NCI-H2196 (cell line): ENCODE measurements around the gene ZNF431.
"Not testable (repeated sequence)": the region's sequence is repeated elsewhere in the genome, so short reads cannot be mapped to it uniquely, and the experiment has no call there.

ENCODE experiments used
- DNase-seq: peaks from one replicate; lab custom pipeline; 2025; ENCODE audit not compliant: unreplicated experiment; lab: John Stamatoyannopoulos, UW

ZNF431 gene

DNA sequence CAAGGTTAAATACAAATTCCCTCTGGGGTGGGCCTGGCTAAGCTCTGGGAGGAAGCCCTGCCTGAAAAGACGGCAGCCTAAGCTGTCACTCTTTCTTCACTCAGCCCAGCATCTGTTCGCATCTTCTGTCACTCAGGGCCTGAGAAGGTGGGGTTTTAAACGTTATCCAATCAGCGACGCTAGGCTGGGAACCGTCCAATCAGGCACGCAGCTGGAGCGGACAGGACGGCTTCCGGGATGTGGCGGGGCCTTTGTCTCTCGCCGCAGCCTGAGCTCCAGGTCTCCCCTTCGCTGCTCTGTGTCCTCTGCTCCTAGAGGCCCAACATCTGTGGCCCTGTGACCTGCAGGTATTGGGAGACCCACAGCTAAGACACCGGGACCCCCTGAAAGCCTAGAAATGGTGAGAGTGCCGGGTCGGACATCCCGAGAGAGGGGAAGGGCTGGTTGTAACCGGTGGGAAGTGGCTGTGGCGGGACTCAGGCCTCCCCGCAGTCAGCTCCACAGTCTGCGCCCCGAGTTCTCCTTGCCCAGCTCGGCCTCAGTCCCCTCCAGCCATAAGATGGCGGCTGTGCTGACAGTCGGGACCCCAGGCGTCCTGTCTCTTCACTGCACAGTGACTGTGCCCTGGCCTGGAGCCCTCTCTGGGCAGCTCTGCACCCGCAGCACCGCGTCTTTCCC is at the start of gene ZNF431:
TSS of gene ZNF431 (plus strand) at position 254 of the 678 bp plus-strand sequence. CDS start at position 398, 144 bp downstream.
- DNase-seq: peak; percentile 92

- no peak for DNase-seq
Measured at GRCh38 chr19:21092109-21092508, 49.7 kb upstream of the ZNF431 start.

DNA sequence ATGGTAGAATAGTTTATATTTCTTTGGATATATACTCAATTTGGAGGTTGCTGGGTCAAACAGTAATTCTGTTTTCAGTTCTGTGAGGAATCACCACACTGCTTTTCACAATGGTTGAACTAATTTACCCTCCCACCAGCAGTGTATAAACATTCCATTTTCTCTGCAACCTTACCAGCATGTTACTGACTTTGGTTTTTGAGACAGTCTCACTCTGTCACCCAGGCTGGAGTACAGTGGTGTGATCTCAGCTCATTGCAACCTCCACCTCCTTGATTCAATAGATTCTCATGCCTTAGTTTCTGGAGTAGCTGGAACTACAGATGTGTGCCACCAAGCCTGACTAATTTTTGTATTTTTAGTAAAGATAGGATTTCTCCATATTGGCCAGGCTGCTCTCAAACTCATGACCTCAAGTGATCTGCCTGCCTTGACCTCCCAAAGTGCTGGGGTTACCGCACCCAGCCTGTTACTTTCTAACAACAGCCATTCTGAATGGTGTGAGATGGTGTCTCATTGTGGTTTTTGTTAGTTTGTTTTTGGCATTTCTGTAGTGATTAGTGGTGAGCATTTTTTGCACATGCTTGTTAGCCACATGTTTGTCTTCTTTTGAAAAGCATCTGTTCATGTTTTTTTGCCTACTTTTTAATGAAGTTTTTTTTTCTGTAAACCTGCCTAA is 47.4 kb upstream of the ZNF431 start:
- no peak for DNase-seq

GRCh38 chr19:21098291-21098690 is 43.5 kb upstream of the ZNF431 start:
- DNase-seq: no peak

- DNase-seq: no peak
Measured at GRCh38 chr19:21101521-21102242, 40.2 kb upstream of the ZNF431 start.

GRCh38 chr19:21109116-21109515 is 32.7 kb upstream of the ZNF431 start:
- no peak for DNase-seq

DNA sequence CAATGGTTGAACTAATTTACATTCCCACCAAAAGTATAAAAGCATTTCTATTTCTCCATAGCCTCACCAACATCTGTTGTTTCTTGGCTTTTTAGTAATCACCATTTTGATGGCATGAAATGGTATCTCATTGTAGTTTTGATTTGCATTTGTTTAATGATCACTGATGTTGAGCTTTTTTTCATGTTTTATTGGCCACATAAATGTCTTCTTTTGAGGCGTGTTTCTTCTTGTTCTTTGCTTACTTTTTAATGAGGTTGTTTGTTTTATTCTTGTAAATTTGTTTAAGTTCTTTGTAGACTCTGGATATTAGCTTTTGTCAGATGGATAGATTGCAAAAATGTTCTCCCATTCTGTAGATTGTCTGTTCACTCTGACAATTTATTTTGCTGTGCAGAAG is 31.7 kb upstream of the ZNF431 start:
- no peak for DNase-seq

DNA sequence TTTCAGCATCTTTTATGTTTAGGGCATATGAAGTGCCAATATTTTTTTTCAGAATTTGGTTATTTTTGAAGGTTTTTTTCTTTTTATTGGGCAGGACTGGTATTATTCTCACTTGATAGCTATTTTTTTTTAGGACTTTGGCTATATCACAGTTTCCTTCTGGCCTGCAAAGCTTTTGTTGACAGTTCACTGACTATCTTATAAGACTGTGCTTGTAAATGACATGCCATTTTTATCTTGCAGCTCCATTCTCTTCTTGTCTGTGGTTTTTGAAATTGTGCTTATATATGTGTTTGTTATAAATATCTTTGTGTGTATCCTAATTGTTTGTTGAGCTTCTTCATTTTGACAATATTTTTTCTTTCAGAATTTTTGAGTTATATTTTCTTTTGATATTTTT is 26.4 kb upstream of the ZNF431 start:
- no peak for DNase-seq

DNA sequence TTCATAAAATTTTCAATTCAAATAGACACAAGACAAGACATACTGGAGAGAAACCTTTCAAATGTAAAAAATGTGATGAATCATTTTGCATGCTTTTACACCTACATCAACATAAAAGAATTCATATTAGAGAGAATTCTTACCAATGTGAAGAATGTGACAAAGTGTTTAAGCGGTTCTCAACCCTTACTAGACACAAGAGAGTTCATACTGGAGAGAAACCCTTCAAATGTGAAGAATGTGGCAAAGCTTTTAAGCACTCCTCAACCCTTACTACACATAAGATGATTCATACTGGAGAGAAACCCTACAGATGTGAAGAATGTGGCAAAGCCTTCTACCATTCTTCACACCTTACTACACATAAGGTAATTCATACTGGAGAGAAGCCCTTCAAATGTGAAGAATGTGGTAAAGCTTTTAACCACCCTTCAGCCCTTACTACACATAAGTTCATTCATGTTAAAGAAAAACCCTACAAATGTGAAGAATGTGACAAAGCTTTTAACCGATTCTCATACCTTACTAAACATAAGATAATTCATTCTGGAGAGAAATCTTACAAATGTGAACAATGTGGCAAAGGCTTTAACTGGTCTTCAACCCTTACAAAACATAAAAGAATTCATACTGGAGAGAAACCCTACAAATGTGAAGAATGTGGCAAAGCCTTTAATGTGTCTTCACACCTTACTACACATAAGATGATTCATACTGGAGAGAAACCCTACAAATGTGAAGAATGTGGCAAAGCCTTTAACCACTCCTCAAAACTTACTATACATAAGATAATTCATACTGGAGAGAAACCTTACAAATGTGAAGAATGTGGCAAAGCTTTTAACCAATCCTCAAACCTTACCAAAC is 24.6 kb upstream of the ZNF431 start:
- no peak for DNase-seq

DNA sequence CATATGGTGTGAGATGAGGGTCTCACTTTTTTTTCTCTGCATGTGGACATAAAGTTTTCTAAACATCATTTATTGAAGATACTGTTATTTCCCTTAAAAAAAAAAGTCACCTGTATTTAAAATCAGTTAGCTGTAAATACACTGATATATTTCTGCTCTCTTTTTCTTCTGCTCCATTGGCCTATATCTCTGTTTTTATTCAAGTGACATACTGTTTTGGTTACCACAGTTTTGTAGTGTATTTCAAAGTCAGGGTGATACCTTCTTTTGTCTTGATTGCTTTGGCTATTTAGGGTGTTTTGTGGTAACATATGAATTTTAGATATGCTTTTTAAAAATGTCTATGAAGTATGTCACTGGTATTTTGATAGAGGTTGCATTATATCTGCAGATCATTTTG is 15.8 kb upstream of the ZNF431 start:
- no peak for DNase-seq

DNA sequence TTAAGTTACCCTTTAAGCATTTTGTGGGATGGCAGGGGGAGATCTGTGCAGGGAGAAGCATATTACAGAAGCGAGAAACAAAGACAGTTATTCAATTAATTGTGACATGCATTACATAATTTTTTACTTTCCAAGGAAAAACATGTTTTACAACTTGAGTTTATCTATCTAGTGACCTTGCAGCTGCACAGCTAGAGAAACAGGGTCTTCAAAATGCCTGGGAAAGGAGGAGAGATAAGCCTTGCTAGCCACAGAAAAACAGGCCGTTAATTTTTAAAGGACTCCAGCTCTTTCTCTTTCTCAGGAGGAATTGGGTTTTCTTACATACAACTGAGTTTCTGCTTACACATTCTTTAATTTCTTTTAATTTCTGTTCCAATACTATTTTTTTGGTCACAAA is 14.8 kb upstream of the ZNF431 start:
- no peak for DNase-seq

- no peak for DNase-seq
Measured at GRCh38 chr19:21127898-21128297, 13.9 kb upstream of the ZNF431 start.

- DNase-seq: no peak
Measured at GRCh38 chr19:21128901-21129698, 12.7 kb upstream of the ZNF431 start.

DNA sequence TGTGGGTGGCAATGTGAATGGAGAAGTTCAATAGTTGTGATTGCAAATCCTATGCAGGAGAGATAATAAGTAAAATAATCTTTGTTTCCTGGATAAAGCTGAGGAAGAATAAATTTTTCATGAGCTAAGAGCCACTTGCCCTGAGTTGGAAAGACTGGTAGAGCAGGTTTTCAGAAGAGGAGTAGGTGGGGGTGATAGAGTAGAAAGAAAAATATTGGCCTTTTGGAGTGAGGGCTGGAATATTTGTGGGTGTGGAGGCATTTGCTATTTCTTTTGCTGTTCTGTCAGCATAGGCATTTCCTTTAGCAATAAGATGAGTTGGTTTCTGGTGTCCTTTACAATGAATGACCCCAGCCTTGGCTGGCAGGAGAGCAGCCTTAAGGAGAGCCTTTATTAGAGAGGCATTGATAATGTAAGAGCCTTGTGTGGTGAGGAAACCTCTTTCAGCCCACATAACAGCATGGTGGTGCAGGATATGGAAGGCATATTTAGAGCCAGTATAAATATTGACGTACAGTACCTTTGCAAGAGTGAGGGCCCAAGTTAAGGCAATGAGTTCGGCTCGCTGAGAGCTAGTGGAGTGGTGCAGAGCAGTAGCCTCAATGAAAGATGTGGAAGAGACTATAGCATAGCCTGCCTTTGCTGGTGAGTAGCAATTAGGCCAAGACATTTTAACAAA is 11.6 kb upstream of the ZNF431 start:
- DNase-seq: no peak

DNA sequence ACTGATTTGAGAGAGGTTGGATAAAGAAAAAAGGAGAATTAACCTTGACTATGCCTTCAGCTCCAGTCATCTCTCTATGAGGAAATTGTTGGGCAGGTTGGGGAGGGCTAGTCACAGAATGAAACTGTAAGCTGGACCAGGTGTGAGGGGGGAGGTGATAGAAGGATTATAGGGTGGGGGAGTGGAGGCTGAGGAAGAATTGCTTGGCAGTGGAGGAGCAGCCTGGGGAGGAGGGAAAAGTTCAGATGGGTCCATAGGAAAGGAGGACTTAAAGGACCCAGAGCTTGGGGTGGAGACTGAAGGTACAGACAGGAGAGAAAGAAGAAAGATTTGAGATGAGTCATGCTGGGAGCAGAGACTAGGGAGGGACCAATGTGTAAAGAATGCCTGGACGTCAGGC is 8.2 kb upstream of the ZNF431 start:
- no peak for DNase-seq

GRCh38 chr19:21134934-21135366 is 6.9 kb upstream of the ZNF431 start:
- no peak for DNase-seq

DNA sequence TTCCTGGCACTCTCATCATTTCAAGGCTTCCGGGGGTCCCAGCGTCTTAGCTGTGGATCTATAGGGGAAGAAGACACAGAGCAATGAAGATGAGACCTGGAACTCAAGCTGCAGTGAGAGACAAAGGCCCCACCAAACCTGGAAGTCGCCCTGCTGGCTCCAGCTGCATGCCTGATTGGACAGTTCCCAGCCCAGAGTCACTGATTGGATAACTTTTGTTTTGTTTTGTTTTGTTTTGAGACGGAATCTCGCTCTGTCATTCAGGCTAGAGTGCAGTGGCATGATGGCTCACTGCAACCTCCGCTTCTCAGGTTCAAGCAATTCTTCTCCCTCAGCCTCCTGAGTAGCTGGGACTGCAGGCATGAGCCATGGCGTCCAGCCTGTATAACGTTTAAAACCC is 6.4 kb upstream of the ZNF431 start:
- no peak for DNase-seq

DNA sequence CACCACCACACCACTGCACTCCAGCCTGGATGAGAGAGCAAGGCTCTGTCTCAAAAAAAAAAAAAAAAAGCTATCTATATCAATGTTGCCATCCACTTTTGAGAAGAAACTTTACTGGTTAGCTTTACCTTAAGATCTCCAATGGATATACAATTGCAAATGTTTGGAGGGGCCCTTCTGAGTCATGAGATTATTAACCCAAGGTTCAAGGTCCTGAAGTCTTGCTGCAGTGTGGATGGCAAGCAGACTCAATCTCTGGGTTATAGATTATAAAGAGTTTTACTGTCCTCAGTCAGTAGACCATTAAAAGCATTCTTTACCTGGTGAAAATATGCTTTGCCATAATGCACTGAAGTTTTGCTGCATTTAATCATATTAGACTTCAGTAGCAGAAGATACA is 3.7 kb upstream of the ZNF431 start:
- DNase-seq: no peak

DNA sequence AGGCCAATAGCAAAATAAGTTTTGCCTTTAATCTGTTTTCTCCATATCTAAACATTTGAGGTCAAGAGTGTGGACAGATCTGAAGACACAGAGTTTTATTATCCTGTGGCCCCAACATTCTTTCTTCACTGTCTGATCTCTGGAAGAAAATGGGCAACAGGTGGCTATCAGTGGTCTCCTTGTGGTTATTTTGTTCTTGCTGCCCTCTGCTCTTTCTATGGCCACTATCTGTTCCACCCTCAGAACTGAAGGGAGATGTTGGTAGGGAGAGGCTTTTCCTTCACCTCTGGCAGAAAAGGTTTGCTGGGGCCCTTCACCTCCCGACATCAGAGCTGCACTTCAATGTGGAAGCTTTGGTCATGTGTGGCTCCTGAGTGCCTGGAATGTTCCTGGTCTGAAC is 834 bp upstream of the ZNF431 start:
- not testable (repeated sequence) for DNase-seq

DNA sequence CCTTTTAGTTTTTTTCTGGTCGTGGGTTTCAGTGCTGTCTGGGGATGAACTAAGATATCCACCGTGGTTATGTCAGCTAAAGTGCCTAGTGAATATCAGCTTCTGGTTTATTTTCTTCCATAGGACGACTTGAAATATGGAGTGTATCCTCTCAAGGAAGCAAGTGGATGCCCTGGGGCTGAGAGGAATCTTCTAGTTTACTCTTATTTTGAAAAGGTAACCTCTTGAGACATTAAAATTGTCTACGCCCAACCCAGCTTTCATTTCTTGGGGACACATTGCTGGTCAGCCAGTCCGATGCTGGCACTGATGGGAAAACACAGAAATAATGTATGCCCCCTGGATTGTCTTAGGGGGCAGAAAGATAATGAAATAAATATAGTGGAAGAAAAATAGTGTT is 1.6 kb downstream of the ZNF431 start:
- DNase-seq: no peak
